ENCODE data around the gene PLXND1. TPM values are rescaled to one million over a fixed set of nuclear protein-coding genes. Genes with fewer than 3 reads are reported as not detected.

The PLXND1 gene
- total RNA-seq, 1 donor from 2014 or later, result 27.3 TPM

DNA sequence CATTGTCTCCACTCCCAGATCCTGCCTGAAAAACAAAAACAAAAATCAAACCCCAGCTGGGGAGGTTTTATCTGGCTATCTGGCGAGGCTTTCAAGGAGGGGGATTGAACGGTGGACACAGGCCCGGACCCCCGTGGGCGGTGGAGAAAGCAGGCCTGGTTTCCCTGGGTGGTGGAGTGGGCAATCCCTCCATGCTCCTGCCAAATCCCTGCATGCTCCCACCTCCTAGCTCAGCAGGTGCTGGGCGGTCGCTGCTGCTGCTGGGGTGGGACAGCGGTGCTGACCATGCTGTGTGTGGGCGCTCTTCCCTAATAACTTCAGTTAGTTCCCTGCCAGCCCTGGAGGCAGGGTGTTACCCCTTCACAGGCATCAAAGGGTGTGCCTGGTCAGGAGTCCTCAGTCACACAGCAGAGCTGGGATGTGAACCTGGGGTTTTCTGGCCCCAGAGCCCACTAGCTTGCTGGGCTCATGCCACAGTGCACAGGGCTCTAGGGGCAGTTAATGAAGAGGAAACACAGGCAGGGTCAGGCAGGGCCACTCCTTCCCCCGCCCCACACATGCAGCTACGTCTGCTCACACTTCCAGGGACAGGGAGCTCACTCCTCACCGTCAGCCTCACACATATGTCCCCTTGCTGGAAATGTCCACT lies 15.9 kb upstream of the PLXND1 start:
- TF ChIP-seq, protein P1, sequence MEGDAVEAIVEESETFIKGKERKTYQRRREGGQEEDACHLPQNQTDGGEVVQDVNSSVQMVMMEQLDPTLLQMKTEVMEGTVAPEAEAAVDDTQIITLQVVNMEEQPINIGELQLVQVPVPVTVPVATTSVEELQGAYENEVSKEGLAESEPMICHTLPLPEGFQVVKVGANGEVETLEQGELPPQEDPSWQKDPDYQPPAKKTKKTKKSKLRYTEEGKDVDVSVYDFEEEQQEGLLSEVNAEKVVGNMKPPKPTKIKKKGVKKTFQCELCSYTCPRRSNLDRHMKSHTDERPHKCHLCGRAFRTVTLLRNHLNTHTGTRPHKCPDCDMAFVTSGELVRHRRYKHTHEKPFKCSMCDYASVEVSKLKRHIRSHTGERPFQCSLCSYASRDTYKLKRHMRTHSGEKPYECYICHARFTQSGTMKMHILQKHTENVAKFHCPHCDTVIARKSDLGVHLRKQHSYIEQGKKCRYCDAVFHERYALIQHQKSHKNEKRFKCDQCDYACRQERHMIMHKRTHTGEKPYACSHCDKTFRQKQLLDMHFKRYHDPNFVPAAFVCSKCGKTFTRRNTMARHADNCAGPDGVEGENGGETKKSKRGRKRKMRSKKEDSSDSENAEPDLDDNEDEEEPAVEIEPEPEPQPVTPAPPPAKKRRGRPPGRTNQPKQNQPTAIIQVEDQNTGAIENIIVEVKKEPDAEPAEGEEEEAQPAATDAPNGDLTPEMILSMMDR (conservative IDR thresholded peaks at IDR 0.05; ENCODE audit: low read depth, low read length), result no peak
- no peak overlapping the region for H3K4me3 ChIP-seq (ENCODE audit: low read depth, low read length)
- no peak for DNase-seq (ENCODE audit: low read depth)

DNA sequence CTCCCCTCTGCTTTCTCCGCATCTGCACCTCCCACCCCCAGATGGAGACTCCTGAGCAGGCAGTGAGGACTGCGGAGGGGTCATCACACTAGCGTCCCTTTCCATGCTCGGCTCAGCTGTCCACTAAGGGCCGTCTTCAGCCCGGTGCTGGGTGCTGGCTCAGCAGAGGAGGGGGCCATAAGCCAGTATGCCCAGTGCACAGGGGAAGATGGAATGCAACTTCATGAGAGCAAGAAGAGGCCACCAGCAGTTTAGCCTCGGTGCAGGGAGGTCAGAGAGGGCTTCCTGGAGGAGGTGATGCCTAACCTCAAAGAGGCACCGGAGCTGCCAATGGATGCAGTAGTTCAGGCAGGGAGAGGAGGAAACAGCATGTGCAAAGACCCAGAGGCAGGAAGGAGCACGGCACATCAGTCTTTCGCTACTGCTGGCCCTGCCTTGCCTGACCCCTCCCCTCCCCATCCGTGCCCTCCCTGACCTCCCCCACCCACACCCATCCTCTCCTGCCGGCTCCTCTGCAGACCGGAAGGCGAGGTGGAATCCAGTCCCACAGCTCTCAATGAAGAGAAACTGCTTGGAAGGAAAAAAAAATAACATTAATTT lies 15.2 kb upstream of the PLXND1 start:
- TF ChIP-seq, protein P1 (conservative IDR thresholded peaks at IDR 0.05; ENCODE audit: low read depth, low read length), result no peak
- no peak overlapping the region for H3K4me3 ChIP-seq (ENCODE audit: low read depth, low read length)
- DNase-seq (ENCODE audit: low read depth), result no peak

DNA sequence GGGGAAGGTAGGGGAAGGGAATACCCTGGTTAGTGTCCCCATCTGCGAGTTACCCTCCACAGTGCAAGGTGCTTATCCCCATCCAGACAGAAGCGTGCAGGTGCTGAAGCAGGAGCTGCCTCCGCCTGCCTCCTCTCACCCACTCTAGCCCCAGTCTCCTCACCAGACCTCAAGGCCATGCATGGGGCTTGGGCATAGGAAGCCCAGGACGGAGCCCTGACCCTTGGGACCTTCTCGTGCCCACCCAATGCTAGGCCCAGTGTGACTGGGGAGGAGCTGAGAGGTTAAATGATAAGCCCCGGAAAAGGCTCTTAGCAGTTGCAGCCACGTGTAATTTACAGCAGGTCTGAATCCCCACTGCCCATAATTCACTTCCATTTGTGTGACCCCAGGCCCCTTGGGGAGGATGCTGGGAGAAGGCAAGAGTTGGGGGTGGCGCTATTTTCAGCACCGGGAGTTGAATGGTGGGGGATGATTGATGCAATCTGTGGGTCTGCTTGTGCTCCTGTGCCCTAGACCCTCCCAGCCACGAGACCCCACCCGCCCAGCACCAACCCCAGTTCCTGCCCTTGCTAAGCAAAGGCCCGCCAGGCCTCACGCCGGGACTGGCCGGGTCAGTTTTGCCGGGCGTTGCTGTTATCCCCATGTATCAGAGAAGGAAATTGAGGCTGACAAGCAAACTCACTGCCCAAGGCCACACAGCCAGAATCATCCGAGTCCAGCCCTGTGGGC lies 14.5 kb upstream of the PLXND1 start:
- TF ChIP-seq, protein P1 (conservative IDR thresholded peaks at IDR 0.05; ENCODE audit: low read depth, low read length), result no peak
- no peak for DNase-seq (ENCODE audit: low read depth)
- H3K4me3 ChIP-seq (ENCODE audit: low read depth, low read length), result no peak overlapping the region

DNA sequence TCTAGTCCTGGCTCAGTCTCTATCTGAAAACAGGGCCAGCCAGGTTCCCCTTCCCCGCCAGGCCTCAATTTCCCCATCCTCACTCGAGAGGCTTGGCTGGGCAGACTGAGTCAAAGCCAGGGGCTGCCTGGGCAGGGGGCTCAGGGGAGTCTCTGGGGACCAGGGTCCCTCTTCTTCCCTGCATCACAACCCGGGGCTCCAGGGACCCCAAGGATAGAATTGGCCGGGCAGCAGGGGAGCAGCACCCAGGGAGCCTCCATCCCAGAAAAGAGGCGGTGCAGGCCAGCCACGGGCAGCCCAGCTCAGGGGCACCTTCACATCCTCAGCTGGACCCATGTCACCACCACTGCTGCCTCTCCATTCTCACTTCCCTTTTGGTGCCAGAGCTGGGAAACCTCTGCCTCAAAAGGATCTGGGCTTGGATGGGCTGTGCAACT lies 13.3 kb upstream of the PLXND1 start:
- TF ChIP-seq, protein P1 (conservative IDR thresholded peaks at IDR 0.05; ENCODE audit: low read depth, low read length), result no peak
- H3K4me3 ChIP-seq (ENCODE audit: low read depth, low read length), result no peak overlapping the region
- no peak for DNase-seq (ENCODE audit: low read depth)

DNA sequence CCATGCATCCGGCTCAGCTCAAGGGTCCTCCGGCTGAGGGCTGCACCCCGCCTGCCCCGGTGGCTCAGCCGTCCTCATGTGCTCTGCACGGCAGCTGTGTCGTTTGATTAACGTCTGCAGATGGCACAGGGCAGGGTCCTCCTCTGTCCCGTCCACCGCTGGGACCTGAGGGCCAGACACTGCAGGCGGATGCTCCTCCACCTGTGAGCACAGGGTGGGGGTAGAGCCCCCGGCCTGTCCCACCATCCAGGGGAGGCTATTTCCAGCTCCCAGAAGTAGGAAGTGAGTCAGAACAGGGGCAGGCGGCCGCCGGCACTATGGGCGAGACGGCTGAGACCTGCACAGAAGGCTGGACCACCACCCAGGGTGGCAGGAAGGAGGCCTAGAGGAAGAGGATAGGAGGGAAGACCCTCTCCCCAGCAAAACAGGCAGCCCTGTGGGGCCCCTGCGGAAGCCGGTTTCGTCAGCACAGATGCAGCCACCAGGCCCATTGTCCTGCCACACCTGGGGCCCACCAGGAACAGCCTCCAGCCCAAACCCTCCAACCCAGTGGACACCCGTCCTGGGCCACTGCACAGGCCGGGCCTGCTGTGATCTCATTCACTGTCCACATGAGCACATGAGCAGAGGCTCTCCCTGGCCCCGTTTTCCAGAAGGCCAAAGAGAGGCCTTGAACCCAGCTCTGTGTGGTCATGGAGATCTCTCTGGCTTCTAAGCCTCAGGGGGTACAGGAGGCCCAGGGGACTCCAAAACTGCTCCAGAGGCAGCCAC lies 12.6 kb upstream of the PLXND1 start:
- H3K4me3 ChIP-seq (ENCODE audit: low read depth, low read length), result no peak overlapping the region
- TF ChIP-seq, protein P1 (conservative IDR thresholded peaks at IDR 0.05; ENCODE audit: low read depth, low read length), result no peak
- no peak for DNase-seq (ENCODE audit: low read depth)

DNA sequence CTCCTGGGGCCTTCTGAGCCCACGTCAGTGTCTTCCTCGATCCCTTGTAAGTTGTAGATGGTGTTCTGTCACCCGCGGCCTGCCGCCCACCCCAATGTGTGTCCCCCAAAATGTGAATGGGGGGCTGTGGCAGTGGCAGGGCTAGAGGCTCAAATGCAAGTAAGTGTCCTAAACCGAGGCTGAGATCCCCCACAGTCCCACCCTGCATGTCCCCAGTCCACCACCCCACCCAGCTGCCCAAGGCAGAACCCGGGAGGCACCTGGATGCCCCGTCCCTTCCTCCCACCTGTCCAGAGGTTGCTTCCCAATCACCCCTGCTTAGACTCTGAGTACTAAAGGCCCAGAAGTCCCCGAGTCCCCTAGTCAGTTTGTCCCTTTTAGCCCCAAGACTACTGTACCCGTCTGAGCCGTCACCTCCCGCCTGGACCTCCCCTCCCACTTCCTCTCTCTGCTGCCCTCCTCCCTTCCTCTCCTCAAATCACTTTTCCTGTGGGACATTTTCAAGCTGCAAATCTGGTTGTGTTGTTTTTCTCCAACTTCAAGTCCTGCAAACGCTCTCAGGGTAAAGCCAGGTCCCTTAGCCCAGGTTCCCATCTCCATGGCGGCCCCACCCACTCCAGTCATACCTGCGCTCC lies 11.8 kb upstream of the PLXND1 start:
- no peak for DNase-seq (ENCODE audit: low read depth)
- TF ChIP-seq, protein P1 (conservative IDR thresholded peaks at IDR 0.05; ENCODE audit: low read depth, low read length), result no peak
- H3K4me3 ChIP-seq (ENCODE audit: low read depth, low read length), result no peak overlapping the region
